C4-2B (cell line): ENCODE results near the gene PDE4A.
"Not testable (repeated sequence)": the region's sequence is repeated elsewhere in the genome, so short reads cannot be mapped to it uniquely, and the experiment has no call there.

Source experiments
- CTCF ChIP-seq: fragments of 450-650 bp; conservative IDR thresholded peaks from 2 replicates; pipeline ENCODE4 v1.5.1; 2017; ENCODE audit warnings: mild to moderate bottlenecking
- ZFX ChIP-seq: fragments of 450-650 bp; IDR thresholded peaks from 2 replicates; pipeline ENCODE4 v1.6.1; 2017

- TF ChIP-seq CTCF, ZFX: not testable (repeated sequence)
Measured at GRCh38 chr19:10458733-10459132, 38.4 kb downstream of the PDE4A start.
